Esophagus squamous epithelium (tissue), 4 donors: ENCODE measurements around the gene HEXIM2.

ENCODE experiments used
- CTCF ChIP-seq, 6 experiments: fragments of 450-650 bp in 4 of 6; fragments of 200-600 bp in 2 of 6; sonication (generic) in 2 of 6; IDR thresholded peaks; one replicate each; pipeline ENCODE4 v1.5.1; 2016 to 2019; ENCODE audit warnings: antibody characterized with exemption in 6 of 6, mild to moderate bottlenecking in 4 of 6, moderate library complexity in 4 of 6
- POLR2A ChIP-seq, 4 donors: fragments of 450-650 bp; IDR thresholded peaks; one replicate each; pipeline ENCODE4 v1.6.1; 2017; ENCODE audit warnings: antibody characterized with exemption in 4 of 4, mild to moderate bottlenecking in 4 of 4, moderate library complexity in 3 of 4

GRCh38 chr17:45135192-45135977 is 26.3 kb upstream of the HEXIM2 start, which contains the start of gene ACBD4:
- TF ChIP-seq CTCF (IDR thresholded peaks at IDR 0.05) (peak; percentile 99 to 100 (median 100)), POLR2A (IDR thresholded peaks at IDR 0.05) (peak in 2 of 4 donors; percentile 43 to 68)
